NOMO-1 treated with dmso at 0.1 percent for 144 hours (cell line): ENCODE results near the gene RALGPS1.
"Not testable (repeated sequence)": the region's sequence is repeated elsewhere in the genome, so short reads cannot be mapped to it uniquely, and the experiment has no call there.

Source experiments
- DNase-seq: peaks from one replicate; lab custom pipeline; 2025; ENCODE audit not compliant: unreplicated experiment; lab: John Stamatoyannopoulos, UW

The RALGPS1 gene

DNA sequence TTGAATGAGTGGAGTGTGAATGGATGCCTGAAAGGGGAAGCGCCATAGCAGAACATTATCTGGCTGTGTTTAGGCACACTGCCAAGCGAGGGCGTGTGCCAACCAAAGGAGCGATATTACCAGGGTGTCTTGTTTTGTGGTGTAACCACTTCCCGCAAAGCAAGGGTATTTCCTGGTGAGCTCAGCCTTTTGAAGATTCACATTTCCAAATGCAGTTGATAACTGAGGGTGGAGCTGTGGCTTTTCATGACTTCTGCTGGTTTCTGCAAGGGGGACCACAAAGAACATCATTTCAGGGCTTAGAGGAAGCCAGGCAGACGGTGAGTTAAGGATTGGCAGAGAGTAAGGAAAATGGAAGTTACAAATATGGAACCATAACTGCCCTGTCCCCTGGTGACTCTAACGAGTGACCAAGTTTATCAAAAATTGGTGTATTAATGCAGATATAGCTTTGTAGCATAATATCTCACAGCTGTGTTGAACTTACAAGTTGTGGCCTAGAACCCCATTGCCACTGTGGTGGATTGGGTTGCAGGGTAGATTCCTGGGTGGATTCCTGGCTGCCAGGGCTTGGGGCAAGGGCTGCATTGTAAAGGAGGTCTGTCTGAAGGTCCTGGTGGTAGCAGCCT lies 71.4 kb downstream of the RALGPS1 start:
- DNase-seq, result peak; percentile 98

GRCh38 chr9:126986506-126986951 lies 71.9 kb downstream of the RALGPS1 start:
- DNase-seq, result no peak

GRCh38 chr9:126988857-126989256 lies 74.3 kb downstream of the RALGPS1 start:
- DNase-seq, result no peak

DNA sequence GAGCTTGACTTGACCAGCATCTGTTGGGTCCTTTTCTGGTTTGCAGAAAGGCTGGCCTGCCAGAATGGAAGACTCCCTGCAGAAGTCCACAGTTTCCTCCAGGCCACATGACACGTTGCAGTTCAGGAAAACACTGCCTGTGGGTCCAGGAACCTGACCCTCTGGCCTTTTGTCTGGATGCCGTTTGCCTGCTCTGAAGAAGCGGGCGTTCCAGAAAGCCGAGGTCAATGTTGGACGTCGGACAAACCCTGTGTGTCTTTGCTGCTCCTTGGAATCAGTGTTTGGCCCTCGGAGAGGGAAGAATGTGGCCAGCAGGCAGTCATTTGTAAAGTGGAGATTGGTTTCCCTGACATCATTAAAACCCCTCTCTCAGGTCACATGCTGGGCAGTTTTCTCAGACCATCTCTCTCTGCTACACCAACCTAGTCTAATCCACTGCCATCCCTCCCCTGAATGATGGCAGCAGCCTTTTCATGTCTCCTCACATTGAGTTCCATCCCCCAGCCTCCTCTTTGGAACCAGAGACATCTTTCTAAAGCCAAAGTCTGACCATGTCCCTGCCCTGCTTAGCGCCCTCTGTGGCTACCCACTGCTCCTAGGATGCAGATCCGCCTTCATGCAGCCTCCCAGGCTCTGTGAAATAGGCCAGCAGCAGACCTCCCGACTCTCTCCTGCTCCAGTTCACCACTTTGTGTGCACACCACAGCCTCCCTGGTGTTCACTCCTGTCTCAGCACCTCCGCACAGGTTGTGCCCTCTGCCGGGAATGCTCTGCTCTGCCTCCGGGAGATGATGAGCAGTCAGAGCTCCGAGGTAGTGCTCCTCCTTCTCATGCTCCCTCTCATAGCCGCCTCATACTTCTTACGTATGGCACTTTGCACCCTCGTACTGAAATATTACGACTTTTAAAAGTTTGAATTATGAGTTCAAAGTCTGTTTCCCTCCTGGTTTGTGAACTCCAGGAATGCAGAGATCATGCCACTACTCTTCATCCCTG lies 75.6 kb downstream of the RALGPS1 start:
- DNase-seq, result no peak

- DNase-seq, result no peak
These were observed 76.6 kb downstream of the RALGPS1 start for GRCh38 chr9:126991183-126991582.

DNA sequence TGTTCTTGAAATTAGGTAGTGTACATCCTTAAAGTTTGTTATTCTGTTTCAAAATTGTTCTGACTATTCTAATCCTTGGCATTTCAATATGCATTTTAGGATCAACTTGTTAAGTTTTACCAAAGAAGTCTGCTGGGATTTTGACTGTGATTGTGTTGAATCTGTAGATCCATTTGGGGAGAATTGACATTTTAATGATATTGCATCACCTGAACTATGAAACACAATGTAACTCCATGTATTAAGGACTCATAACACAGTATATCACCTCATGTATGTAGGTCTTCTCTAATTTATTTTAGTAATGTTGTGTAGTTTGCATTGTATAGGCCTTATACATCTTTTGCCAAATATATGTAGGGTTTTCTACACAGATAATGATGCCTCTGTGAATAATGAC lies 77.8 kb downstream of the RALGPS1 start:
- no peak for DNase-seq

DNA sequence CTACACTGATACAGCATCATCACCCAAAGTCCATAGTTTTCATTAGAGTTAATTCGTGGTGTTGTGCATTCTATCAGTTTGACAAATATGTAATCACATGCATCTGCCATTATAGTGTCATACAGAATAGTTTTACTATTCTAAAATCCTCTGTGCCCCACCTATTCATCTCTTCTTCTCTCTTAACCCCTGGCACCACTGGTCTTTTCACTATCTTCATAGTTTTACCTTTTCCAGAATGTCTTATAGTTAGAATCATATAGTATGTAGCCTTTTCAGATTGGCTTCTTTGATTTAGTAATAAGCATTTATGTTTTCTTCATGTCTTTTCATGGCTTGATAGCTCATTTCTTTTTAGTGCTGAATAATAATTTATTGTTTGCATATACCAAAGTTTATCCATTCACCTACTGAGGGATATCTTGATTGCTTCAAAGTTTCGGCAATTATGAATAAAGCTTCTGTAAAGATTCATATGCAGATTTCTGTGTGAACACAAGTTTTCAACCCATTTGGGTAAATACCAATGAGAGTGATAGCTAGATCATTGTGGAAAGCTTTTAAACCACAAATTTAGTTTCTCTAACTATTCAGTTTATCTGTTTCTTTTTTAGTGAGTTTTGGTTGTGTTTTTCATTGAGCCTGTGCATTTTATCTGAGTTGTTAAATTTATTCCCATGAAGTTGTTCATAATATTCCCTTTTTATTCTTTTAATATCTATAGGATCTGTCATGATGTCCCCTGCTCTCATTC lies 84.9 kb downstream of the RALGPS1 start:
- DNase-seq, result no peak

GRCh38 chr9:127004946-127005769 lies 90.6 kb downstream of the RALGPS1 start:
- DNase-seq, result peak; percentile 5

- DNase-seq, result no peak
These were observed 91.3 kb downstream of the RALGPS1 start for GRCh38 chr9:127005770-127006314.

DNA sequence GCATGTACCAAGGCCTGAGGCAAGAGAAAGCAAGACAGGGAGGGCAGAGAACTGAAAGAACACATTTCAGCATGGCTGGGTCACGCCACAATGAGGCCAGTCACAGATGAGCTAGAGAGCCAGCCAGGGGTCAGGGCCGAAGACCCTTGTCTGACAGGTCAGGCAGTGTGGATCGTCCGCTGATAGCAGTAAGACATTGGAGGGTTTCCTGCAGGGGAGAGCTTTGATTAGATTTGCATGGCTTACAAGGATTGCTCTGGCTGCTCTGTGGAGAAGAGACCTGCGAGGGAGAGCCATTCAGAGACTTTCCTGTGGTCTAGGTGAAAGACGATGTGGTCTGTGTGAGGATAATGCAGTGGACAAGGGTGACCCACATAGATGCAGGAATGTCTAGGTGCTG lies 93.1 kb downstream of the RALGPS1 start:
- DNase-seq, result no peak

DNA sequence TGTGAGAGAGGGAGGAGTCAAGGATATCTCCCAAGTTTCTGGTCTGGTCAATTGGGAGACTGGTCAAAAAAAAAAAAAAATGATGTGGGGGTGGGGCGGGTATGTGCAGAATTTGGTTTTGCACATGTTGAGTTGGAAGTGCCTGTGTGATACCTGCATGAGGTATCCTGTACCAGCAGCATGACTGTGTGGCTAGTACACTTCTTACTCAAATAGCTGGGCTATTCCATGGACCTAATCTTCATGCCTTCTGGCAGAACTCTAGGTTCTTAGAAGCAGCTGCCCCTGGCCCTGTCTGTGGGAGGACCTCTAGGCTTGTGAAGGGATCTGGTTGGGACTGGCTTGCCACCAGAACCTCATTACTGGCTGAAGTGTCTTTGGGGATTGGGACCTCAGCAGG lies 93.5 kb downstream of the RALGPS1 start:
- no peak for DNase-seq

- no peak for DNase-seq
These were observed 97.2 kb downstream of the RALGPS1 start for GRCh38 chr9:127011772-127012171.

DNA sequence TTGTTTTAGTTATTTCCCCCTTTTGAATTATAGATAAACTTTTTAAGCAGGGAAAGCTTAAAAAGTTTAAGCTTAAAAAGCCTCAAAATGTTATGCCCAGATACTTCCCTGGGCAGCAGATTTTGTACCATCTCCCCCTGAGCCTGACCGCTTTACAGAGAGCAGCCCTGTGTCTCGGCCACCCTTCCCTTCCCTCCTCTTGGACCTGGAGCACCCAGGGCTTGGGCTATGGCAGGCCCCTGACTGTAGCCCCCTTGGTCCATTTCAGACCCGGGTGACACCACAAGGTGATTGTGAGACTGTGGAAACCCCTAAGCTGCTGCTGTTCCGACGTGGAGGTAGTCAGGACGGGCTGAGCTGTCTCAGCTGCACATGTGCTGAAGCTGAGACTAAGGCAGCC lies 97.7 kb downstream of the RALGPS1 start:
- no peak for DNase-seq

DNA sequence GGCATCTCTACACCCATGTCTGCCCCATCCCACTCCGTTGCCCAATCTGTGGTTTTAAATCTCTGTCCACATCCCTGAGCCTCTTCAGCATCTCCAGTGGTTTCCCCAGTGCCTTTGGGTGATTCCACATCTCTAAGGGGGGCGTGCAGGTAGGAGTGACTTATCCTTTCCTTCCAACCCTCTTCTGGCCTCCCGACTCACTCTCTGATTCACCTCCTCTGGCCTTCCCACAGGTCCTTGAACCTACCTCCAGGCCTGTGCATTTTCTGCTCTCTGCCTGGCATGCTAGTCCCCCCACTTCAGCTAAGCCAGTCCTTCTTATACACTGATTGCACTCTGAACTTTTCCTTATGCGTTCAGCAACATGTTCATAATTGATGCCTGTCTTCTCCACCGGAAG lies 99.0 kb downstream of the RALGPS1 start:
- no peak for DNase-seq

DNA sequence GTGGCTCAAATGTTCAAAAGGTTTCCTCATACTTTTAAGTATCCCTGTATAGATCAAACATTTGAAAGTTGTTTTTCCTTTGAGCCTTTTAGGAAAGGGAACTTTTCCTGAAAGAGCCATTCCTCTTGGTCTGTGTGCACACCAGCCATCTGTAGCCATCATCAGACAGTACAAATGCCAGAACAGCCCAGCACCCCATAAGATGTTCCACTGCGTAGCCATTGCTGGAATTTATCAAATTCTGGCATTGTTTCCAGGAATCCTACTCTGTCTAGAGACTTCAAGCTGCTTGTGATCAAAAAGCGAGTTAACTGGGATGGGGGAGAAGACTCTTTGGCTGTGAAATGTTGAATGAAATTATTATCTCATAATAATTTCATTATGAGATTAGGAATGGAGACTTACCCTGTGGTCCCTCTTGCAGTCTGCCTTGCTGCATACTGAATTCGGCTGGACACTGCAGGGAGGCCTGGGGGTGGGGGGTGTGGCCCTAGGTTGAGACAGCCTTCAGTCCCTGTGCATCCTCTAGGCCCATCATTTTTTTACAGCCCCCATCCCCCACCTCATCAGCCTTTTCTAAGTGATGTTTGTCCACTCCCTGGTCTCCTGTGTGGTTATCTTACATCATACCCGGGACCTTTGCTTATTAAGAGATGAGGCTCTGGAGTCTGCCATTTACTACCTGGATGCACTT lies 99.8 kb downstream of the RALGPS1 start:
- DNase-seq, result no peak

GRCh38 chr9:127014910-127015540 lies 100.4 kb downstream of the RALGPS1 start:
- no peak for DNase-seq

GRCh38 chr9:127015921-127016512 lies 101.4 kb downstream of the RALGPS1 start:
- no peak for DNase-seq

DNA sequence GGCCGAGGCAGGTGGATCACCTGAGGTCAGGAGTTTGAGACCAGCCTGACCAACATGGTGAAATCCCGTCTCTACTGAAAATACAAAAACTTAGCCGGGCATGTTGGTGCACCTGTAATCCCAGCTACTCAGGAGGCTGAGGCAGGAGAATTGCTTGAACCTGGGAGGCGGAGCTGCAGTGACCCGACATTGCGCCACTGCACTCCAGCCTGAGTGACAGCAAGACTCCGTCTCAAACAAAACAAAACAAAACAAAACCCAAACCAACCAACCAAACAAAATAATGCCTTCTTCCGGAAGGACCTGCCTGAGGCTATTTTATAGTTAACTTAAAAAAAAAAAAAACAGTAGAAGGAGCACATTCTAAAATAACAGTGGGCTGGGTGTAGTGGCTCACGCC lies 103.4 kb downstream of the RALGPS1 start:
- DNase-seq, result not testable (repeated sequence)

GRCh38 chr9:127018935-127019334 lies 104.4 kb downstream of the RALGPS1 start:
- DNase-seq, result no peak
